ENCODE results near the gene GPR15LG.

GRCh38 chr10:84147347-84147746 is 26.3 kb upstream of the GPR15LG start:
- TF ChIP-seq CTCF (IDR thresholded peaks at IDR 0.05; ENCODE audit: low read length) (no peak), EZH2phosphoT487 (IDR thresholded peaks at IDR 0.05; ENCODE audit: low read length) (no peak), EZH2 (optimal IDR thresholded peaks at IDR 0.05; ENCODE audit: low read depth, low read length) (no peak)
